GM18951 (cell line): ENCODE results near the gene RASAL3.

Source experiments
- POLR2A ChIP-seq: IDR thresholded peaks from 4 replicates; pipeline ENCODE4 v1.6.1; 2011; ENCODE audit warnings: mild to moderate bottlenecking; ENCODE audit not compliant: insufficient read length, insufficient read depth; ENCODE audit errors: extremely low read depth
- in situ Hi-C: fragments of 300-500 bp; cut with MboI; formaldehyde crosslinking; loops from one replicate; pipeline ENCODE4 v1.12.0; 2022; ENCODE audit warnings: low sequenced_read_pairs, mixed read lengths, inconsistent platforms; ENCODE audit not compliant: unreplicated experiment

Gene RASAL3

DNA sequence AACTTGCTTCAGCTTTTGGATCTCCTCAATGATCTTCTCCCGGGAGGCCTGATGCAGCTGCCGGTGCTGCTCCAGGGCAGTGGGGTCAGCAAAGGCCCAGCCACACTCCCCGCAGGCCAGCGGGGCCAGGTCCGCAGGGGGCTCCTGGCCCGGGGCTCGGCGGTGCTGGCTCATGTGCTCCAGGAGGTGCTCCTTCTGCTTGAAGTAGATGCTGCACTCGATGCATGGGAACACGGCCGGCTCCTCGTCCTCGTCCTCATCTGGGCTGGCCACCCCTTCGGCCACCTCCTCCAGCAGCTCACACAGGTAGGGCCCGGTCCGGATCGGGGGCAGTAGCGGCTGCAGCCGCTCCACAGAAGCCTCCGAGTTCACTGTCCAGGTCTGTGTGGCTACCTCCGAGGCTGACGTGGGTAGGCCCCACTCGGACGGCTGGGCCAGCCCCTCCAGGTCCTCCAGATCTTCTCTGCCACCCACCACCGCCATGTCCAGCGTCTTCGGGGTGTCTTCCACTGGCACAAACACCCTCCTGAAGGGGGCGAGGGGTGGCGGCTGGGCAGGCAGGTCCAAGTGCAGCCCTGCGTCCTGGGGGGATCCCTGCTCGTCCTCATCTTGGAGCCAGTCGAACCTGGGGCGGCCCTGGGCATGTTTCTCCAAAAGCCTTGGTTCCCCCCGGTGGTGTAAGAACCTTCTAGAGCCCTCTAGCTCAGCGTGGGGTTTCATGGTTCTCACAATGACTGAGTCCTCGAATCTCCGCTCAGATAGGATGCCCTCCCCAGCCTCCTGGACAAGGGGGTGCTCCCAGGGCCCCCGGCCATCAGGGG lies 24.3 kb downstream of the RASAL3 start:
- in situ Hi-C loops: no loop called here
- no peak for TF ChIP-seq POLR2A

GRCh38 chr19:15439078-15439799 lies 25.1 kb downstream of the RASAL3 start:
- no peak for TF ChIP-seq POLR2A
- in situ Hi-C loops: no loop called here

DNA sequence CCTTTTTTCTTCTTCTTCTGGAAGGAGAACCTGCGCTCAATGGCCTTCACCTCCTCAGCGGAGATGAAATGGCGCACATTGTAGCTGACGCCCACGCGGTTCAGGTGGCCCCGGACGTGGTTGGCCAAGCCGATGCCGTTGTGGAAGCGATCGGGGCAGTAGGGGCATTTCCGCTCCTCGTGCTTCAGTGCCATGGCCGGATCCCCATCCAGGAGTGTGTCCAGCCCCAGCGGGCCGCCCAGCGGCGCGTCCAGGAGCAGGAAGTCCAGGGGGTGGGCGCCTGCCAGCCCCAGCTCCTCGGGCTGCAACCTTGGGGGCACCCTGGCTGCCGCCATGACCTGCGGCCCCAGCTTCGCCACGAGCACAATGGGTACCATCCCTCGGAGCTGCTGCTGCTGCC lies 25.8 kb downstream of the RASAL3 start:
- TF ChIP-seq POLR2A: no peak
- in situ Hi-C loops: no loop called here

DNA sequence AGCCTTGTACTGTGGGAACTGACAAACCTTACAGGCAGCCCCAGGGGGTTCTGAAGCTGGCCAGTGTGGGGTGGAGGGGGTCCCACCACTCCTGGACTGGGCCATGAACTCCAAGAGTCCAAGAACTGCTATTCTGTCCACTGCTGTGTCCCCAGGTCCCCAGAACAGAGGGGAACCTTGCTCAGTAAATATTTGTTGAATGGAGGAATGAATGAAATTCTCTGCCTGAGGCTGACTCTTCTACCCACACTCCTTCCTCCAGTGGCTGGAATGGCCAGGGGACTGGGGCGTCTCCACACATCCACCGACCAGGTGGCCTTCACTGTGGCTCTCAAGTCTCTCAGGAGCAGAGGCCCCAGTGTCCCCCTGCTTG lies 26.2 kb downstream of the RASAL3 start:
- TF ChIP-seq POLR2A: no peak
- in situ Hi-C loops: no loop called here

GRCh38 chr19:15437355-15438123 lies 26.8 kb downstream of the RASAL3 start:
- in situ Hi-C loops: no loop called here
- no peak for TF ChIP-seq POLR2A

DNA sequence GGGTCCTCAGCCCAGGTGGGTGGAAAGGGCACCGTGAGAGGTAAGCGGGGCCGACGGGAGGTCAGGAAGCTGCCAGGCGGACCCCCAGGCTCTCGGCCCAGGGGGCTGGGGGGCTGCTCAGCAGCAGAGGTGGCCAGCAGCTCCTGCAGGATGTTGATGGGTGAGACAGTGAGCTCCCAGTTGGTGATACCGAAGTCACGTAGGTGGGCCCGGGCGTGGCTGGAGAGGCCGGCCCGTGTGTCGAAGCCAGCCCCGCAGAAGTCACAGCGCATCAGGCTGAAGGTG lies 27.6 kb downstream of the RASAL3 start:
- TF ChIP-seq POLR2A: no peak
- in situ Hi-C loops: no loop called here

DNA sequence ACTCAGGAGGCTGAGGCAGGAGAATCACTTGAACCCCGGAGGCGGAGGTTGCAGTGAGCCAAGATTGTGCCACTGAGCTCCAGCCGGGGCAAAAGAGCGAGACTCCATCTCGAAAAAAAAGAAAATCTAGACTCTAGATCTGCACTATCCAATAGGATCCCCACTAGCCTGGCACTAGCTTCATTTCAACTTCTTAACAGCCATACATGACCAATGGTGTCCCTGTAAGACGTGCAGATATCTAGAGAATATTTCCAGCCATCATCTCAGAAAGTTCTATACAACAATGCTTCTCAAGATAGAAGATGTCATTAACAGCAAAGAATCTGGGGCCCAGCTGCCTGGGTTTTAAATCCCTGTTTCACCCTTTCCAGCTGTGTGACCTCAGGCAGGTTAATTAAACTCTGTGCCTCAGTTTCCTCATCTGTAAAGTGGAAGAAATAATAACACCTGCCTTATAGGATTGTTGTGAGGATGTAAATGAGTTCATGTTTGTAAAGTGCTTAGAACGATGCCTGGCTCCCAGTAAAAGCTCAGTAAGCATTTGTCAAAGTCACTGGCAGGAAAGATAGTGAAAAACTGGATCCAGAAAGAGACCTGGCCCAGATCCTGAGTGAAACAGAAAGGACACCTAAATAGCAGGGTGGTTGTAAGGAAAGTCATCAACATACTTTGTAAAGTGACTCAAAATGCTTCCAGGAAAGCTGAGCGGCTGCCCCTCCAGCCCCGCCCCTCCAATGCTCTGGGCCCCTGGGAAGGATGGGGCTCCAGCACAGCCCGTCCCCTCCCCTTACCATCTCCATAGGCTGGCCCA lies 28.1 kb downstream of the RASAL3 start:
- in situ Hi-C loops: no loop called here
- no peak for TF ChIP-seq POLR2A

GRCh38 chr19:15433519-15434069 lies 30.8 kb downstream of the RASAL3 start:
- in situ Hi-C loops: no loop called here
- TF ChIP-seq POLR2A: no peak

DNA sequence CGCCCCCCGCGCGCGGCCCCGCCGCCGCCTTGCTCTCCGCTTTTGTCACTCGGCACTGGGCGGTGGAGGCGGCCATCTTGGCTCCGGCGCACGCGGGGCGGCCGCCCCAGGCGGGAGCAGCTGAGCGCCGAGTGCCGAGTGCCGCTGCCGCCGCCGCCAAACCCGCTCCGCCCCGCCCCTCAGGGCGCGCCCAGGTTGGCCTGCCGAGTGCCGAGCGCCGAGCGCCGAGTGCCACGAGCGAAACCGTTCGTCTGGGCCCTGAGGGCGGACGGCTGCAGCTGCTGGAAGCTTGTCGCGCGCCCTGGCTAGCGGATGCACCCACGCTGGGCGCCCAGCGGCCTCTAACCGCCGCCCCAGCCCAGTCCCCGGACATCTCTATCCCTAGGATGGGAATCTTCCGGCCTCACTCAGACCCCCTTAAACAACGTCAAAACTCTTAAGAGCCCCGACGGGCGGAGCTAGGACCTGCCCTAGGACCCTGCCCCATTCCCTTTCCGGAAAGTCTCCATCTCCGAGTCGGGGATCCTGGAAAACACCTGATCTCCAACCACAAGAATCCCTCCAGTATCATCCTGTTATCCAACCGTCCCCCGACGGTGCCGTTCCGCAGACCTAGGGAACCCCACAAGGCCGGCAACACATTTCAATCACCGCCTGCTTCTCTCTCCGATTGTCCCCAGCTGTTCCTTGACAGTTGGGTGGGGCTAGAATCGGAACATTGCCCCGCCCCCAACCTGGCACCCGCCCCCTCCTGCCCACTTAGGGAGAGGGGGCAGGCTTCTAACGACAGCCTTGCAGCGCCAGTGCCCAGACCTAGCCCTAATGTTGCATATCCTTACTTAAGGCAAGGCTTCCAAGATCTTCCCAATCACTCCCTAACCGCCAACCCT lies 31.5 kb downstream of the RASAL3 start:
- in situ Hi-C loops: no loop called here
- TF ChIP-seq POLR2A: peak; percentile 69

- in situ Hi-C loops: no loop called here
- no peak for TF ChIP-seq POLR2A
Measured at GRCh38 chr19:15432018-15432494, 32.3 kb downstream of the RASAL3 start.

DNA sequence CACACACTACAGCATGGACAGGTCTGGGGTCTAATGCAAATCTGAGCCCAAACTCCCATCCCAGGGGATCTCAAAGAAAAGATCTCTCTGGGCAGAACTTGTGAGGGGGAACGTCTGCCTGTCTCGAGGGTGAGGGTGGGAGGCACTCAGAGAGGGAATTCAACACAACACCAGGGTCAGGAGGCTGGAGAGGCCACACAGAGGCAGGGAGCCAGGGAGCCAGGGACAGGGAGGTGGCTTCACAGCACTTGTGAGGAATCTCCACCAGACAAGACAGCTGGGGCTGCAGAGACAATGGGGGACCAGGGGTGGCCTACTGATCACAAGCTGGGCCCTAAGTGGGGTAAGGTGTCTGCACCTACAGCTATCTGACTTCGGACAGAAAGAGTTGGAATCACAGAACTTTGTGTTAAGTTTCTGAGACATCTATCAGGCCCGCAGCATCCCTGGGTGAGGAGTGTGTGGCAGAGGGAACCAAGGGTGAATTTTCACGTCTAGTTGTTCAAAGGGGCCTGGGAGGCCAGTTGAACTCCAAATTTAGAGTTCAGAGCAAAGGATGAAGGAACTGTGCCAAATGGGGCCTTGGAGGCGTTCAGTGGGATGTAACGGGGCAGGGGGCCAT lies 32.8 kb downstream of the RASAL3 start:
- in situ Hi-C loops: no loop called here
- no peak for TF ChIP-seq POLR2A
